Parathyroid adenoma (tissue), 2 donors: ENCODE measurements around the gene SLC66A3.
A peak's percentile ranks its signal among the peaks of the same experiment; 100 is the strongest.

ENCODE experiments used
- H2AFZ ChIP-seq: fragments of 300-600 bp; sonication (generic); one replicate; pipeline ENCODE4 v1.7.0; 2017; ENCODE audit warnings: antibody characterized with exemption, mild to moderate bottlenecking
- H3K27ac ChIP-seq: fragments of 300-600 bp; sonication (generic); one replicate; pipeline ENCODE4 v1.7.0; 2017
- H3K27me3 ChIP-seq: fragments of 300-600 bp; sonication (generic); one replicate; pipeline ENCODE4 v1.7.0; 2017; ENCODE audit warnings: low read length; ENCODE audit not compliant: control insufficient read depth, insufficient read depth
- H3K36me3 ChIP-seq: fragments of 300-600 bp; sonication (generic); one replicate; pipeline ENCODE4 v1.7.0; 2017; ENCODE audit warnings: low read length; ENCODE audit not compliant: control insufficient read depth, insufficient read depth
- H3K4me1 ChIP-seq: fragments of 300-600 bp; sonication (generic); one replicate; pipeline ENCODE4 v1.7.0; 2017; ENCODE audit warnings: control low read depth
- H3K4me2 ChIP-seq: fragments of 300-600 bp; sonication (generic); one replicate; pipeline ENCODE4 v1.7.0; 2017; ENCODE audit warnings: low read length
- H3K4me3 ChIP-seq: fragments of 300-600 bp; sonication (generic); one replicate; pipeline ENCODE4 v1.7.0; 2017; ENCODE audit warnings: low read depth, low read length
- H3K79me2 ChIP-seq: fragments of 300-600 bp; sonication (generic); one replicate; pipeline ENCODE4 v1.7.0; 2017; ENCODE audit warnings: control low read depth
- H3K9ac ChIP-seq: fragments of 300-600 bp; sonication (generic); one replicate; pipeline ENCODE4 v1.7.0; 2017; ENCODE audit warnings: mild to moderate bottlenecking
- H3K9me3 ChIP-seq: fragments of 300-600 bp; sonication (generic); one replicate; pipeline ENCODE4 v1.7.0; 2017; ENCODE audit warnings: low read length; ENCODE audit not compliant: control insufficient read depth
- TF ChIP-seq, protein P1 (sequence below): fragments of 300-600 bp; sonication (generic); IDR thresholded peaks from one replicate; pipeline ENCODE4 v1.7.0; 2017; ENCODE audit warnings: antibody characterized with exemption, mild to moderate bottlenecking
- donor health status: primary hyperparathyroidism.

Gene SLC66A3

DNA sequence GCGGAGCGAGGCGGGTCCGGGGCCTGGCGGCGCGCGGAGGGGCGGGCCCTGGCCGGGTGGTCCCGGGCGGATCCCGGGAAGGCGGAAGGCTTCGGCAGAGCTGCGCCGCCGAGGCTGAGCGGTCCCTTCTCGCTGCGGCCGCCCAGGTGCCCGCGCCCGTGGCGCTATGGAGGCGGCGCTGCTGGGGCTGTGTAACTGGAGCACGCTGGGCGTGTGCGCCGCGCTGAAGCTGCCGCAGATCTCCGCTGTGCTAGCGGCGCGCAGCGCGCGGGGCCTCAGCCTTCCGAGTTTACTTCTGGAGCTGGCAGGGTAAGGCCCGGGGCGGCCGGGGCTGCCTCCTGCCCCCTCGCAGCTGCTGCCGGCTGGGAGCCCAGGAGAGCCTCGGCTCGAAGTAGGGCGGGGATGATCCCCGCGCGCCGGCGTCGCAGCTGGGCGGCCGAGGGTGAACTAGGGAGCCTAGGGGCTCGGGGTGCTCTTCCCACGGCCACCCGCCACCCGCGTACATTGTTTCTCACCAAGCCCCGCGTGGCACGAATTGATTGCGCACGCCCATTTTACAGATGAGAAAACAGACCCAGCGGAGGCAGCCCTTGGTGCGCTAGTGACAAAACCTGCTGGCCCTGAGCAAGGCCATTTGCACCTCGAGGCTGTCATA is at the start of gene SLC66A3:
SLC66A3 (plus strand) TSS at position 87 of the 655 bp plus-strand sequence; CDS start at position 167, 80 bp downstream.
- Histone ChIP-seq H2AFZ (peak within 1 kb of the TSS; percentile 98), H3K9me3 (no peaks in the 10 kb centered on the region), H3K79me2 (no peaks in the 10 kb centered on the region), H3K27me3 (no peaks in the 10 kb centered on the region), H3K27ac (peak within 1 kb of the TSS; percentile 77), H3K36me3 (no peaks in the 10 kb centered on the region), H3K4me3 (peak within 1 kb of the TSS; percentile 76), H3K4me1 (peaks cover 11% of the 10 kb centered on the region), H3K4me2 (peak within 1 kb of the TSS; percentile 98), H3K9ac (no peak within 1 kb of the TSS)
- TF ChIP-seq, protein P1, sequence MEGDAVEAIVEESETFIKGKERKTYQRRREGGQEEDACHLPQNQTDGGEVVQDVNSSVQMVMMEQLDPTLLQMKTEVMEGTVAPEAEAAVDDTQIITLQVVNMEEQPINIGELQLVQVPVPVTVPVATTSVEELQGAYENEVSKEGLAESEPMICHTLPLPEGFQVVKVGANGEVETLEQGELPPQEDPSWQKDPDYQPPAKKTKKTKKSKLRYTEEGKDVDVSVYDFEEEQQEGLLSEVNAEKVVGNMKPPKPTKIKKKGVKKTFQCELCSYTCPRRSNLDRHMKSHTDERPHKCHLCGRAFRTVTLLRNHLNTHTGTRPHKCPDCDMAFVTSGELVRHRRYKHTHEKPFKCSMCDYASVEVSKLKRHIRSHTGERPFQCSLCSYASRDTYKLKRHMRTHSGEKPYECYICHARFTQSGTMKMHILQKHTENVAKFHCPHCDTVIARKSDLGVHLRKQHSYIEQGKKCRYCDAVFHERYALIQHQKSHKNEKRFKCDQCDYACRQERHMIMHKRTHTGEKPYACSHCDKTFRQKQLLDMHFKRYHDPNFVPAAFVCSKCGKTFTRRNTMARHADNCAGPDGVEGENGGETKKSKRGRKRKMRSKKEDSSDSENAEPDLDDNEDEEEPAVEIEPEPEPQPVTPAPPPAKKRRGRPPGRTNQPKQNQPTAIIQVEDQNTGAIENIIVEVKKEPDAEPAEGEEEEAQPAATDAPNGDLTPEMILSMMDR = no peak

DNA sequence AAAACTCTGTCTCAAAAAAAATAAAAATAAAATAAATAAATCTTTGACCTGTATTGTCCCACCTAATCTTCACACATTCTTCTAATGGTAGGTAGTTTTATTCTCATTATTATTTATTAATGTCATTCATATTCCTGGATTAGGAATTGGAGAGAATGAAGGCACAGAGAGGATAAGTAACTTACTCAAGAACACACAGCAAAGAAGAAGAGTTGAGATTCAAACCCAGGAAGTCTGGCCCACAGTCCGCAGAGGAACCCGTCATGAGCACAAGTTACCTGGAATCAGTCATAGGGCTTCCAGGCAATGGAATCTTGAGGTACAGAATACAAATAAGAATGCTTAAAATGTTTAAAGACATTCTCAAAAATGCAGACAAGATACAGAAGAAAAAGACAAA is 46.3 kb upstream of the SLC66A3 start:
- no peaks in the 10 kb centered on the region for H3K36me3 ChIP-seq
- peaks cover under 1% of the 10 kb centered on the region for H3K4me1 ChIP-seq
- no peak overlapping the region for H3K4me2 ChIP-seq
- no peak overlapping the region for H3K9ac ChIP-seq
- H3K79me2 ChIP-seq = no peaks in the 10 kb centered on the region
- TF ChIP-seq, protein P1 = no peak
- H3K27ac ChIP-seq = no peak overlapping the region
- no peaks in the 10 kb centered on the region for H3K9me3 ChIP-seq
- no peak overlapping the region for H2AFZ ChIP-seq
- no peaks in the 10 kb centered on the region for H3K27me3 ChIP-seq
- no peak overlapping the region for H3K4me3 ChIP-seq

DNA sequence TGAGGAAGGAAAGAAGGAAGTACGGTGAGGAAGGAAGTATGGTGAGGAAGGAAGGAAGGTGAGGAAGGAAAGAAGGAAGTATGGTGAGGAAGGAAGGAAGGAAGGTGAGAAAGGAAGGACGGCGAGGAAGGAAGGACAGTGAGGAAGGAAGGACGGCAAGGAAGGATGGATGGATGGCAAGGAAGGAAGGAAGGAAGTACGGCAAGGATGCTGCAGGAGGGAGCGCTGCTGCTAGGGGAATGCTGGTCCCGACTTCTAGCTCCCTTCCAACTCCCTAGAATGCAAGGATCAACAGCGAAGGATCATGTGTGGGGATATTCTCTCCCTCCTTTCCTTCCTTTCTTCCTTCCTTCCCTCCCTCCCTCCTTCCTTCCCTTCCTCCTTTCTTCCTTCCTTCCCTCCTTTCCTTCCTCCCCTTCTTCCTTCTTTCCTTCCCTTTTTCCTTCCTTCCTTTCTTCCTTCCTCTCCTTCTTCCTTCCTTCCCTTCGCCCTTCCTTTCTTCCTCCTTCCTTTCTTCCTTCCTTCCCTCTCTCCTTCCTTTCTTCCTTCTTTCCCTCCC is 42.3 kb upstream of the SLC66A3 start:
- H3K4me3 ChIP-seq = no peak overlapping the region
- no peaks in the 10 kb centered on the region for H3K36me3 ChIP-seq
- no peak overlapping the region for H3K9ac ChIP-seq
- H3K4me1 ChIP-seq = no peaks in the 10 kb centered on the region
- H3K79me2 ChIP-seq = no peaks in the 10 kb centered on the region
- H3K27ac ChIP-seq = no peak overlapping the region
- H3K9me3 ChIP-seq = no peaks in the 10 kb centered on the region
- no peak overlapping the region for H2AFZ ChIP-seq
- no peaks in the 10 kb centered on the region for H3K27me3 ChIP-seq
- TF ChIP-seq, protein P1 = no peak
- no peak overlapping the region for H3K4me2 ChIP-seq

DNA sequence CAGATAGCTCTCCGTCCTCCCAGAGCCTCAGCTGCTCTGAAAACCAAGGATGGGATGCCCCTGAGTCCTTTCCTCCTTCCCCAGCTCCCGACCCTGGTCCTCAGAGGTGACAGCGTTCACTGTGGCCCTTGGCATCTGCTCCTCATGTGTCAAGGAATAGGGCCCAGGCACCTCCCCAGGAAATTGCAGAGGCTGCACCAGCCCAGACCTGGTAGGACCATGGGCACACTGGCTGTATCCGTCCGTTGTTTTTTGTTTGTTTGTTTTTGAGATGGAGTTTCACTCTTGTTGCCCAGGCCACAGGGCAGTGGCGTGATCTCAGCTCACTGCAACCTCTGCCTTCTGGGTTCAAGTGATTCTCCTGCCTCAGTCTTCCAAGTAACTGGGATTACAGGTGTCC is 37.5 kb upstream of the SLC66A3 start:
- Histone ChIP-seq H3K9ac (no peak overlapping the region), H3K9me3 (no peaks in the 10 kb centered on the region), H3K27me3 (no peaks in the 10 kb centered on the region), H3K36me3 (no peaks in the 10 kb centered on the region), H3K4me2 (no peak overlapping the region), H2AFZ (no peak overlapping the region), H3K79me2 (no peaks in the 10 kb centered on the region), H3K4me3 (no peak overlapping the region), H3K27ac (no peak overlapping the region), H3K4me1 (no peaks in the 10 kb centered on the region)
- TF ChIP-seq, protein P1 = no peak

DNA sequence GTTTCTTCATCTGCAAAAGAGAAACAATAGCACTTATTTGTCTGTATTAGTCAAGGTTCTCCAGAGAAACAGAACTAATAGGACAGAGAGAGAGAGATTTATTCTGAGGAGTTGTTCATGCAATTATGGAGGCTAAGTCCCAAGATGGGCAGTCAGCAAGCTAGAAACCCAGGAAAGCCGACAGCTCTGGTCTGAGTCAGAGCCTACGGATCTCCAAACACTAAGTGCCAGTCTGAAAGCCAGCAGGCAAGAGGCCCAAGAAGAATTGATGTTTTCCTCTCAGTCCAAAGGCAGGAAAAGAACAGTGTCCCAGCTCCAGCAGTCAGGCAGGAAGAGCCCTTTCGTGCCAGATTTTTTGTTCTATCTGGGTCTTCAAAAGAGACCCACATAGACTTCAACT is 36.5 kb upstream of the SLC66A3 start:
- no peaks in the 10 kb centered on the region for H3K9me3 ChIP-seq
- no peak overlapping the region for H2AFZ ChIP-seq
- no peak overlapping the region for H3K9ac ChIP-seq

More for the DNA sequence above, 36.5 kb upstream of the SLC66A3 start:
- Histone ChIP-seq H3K27ac (no peak overlapping the region), H3K79me2 (no peaks in the 10 kb centered on the region), H3K36me3 (no peaks in the 10 kb centered on the region), H3K4me3 (no peak overlapping the region), H3K27me3 (no peaks in the 10 kb centered on the region), H3K4me1 (no peaks in the 10 kb centered on the region), H3K4me2 (no peak overlapping the region)
- TF ChIP-seq, protein P1 = no peak
